GM19468 (cell line): Measurements from ENCODE around the gene SEPTIN5.

Experiments used
- ATAC-seq: cut with Tn5 transposase; IDR thresholded peaks from one replicate; pipeline ENCODE4 v1.9.1; 2021; ENCODE audit warnings: mild to moderate bottlenecking, moderate library complexity, moderate number of reproducible peaks; ENCODE audit not compliant: unreplicated experiment; ENCODE audit errors: extremely low read depth

The SEPTIN5 gene

GRCh38 chr22:19730655-19731360 is 16.5 kb downstream of the SEPTIN5 start:
- ATAC-seq, result no peak

- no peak for ATAC-seq
These were observed 17.2 kb downstream of the SEPTIN5 start for GRCh38 chr22:19731361-19732135.

GRCh38 chr22:19732403-19733113 is 18.3 kb downstream of the SEPTIN5 start:
- no peak for ATAC-seq

DNA sequence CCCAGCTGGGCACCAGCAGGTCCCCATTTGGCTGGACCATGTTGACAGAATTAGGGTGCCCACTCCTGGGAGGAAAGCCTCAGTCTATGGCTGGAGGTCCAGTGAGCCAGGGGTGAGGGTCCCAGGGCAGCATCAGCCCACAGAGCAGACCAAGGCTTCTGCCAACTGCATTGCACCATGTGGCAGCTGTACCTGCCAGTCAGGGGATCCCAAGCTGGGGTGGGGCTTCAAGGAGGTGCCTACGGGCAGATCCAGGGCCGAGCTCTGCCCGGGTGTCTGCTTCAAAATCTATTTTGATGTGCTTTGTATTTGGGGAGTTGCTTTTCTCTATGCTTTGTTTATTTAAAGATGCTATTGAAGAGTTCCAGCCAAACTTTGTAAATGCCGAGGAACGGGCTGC is 19.5 kb downstream of the SEPTIN5 start:
- ATAC-seq, result no peak

GRCh38 chr22:19734163-19734562 is 19.9 kb downstream of the SEPTIN5 start:
- ATAC-seq, result no peak

GRCh38 chr22:19734837-19735382 is 20.6 kb downstream of the SEPTIN5 start:
- no peak for ATAC-seq

GRCh38 chr22:19735665-19736510 is 21.6 kb downstream of the SEPTIN5 start:
- ATAC-seq, result no peak

GRCh38 chr22:19737846-19738663 is 23.8 kb downstream of the SEPTIN5 start:
- no peak for ATAC-seq

DNA sequence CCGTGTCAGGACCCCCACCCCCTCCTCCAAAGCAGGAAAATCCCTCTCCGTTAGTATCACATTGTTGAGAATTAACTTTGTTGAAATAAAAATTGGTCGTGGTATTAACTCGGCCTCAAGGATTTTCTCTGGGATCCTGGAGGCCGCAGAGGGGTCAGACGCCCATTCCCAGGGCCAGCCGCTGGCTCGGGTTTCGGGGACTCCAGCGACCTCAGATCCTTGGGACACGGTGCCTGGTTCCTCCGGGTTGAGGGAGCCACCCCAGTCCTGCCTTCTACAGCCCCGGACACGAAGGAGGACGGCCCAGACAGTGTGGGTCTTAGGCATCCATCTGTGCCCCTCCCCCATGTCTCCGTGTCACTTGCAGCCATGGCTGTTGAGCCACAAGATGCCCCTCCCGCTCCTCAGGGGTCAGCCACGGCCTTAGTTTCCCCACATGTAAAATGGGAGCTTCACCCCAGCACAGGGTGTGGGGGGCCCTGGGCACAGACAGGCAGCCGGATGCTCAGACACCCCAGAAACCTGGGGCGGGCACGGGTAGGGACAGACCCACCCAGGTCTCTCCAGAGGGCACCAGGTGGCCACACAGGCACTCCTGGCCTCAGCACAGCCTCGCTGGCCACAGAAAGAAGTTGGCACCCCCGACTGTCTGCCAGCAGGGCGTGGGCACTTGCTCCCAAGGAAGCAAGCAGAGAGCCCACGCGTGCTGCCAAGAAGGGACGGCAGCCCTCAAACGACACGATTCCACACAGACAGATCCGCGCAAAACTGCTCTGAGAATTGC is 24.6 kb downstream of the SEPTIN5 start:
- ATAC-seq, result no peak

- ATAC-seq, result no peak
These were observed 25.2 kb downstream of the SEPTIN5 start for GRCh38 chr22:19739448-19739895.

DNA sequence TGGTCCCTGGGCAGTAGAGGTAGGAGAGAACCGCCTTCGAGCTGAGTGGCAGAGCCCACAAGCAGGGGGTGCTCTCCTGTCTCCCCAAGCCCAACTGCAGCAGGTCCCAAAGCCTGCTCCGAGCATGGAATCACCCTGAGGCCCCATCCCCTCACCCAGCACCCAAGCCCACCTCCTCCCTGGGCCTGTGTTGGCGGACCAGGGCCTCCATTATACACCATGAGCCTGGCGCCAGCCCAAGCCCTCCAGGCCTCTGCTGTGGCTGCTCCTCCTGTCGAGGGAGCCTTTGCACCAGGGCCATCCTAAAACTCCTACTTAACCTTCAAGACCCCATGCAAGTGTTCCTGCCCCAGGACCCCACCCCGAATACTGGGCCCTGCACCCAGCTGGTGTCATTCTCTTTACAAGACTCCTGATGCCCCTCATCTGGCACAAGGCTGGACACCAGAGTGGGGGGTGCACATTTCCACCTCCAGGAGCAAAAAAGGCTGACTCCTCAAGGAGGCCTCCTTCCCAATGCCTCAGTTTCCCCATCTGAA is 25.7 kb downstream of the SEPTIN5 start:
- no peak for ATAC-seq

DNA sequence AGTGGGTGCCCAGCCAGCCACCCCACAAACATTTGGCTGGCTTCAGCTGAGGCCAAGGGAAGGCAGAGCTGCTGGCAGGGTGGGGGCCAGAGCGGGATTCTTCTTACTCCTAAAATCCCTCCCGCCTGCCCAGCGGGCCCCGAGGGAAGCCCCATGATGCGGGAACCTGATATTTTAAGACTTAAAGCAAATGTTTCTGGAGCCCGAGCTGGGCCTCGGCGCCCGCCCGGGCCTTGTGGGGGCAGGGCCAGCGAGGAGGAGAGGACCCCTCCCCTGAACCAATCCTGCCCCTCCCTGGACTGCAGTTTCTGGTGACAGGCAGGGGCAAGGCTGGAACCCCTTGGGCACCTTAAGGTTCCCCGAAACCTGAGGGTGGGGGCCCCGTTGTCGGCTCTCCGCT is 26.3 kb downstream of the SEPTIN5 start:
- no peak for ATAC-seq

- ATAC-seq, result no peak
These were observed 26.8 kb downstream of the SEPTIN5 start for GRCh38 chr22:19741053-19741452.

DNA sequence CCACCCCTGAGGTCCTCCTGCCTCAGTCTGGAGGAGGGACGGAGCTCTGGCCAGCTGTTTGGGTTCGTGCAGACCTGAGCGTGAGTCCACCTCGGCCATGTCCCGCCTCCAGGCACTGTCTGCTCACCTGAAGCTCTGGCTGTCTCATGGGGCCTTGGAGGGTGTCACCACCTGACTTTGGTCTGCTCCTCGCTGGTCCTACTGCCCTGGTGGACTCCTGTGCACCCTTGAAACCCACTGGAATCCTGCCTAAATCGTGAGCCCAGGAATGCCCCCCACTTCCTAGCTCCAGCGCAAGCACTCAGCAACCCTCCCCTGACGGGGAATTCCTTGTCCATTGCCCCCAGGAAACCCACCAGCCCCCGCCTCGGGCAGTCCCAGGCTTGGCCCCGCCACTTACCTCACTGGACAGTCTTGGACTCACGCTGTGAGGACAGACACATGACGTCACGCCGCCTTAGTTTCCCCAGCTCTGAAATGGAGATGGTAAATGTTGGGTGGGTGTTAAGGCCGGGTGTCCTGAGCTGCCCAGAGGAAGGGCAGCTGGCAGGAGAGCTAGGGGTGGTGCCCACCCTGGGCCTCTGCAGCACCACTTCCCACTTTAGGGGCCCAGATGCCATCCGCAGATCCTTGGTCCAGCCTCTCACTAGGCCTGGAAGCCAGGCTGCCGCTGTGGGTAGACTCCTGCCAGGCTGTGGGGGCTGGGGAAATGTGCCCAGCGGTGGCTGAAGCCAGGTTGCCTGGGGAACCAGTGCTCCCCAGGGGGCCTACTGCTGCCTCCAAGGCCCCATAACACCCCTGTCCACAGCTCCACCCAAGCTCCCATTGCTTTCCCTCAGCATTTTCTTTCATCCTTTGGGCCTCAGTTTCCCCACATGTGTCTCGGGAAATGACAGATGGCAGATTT is 28.1 kb downstream of the SEPTIN5 start:
- ATAC-seq, result no peak

GRCh38 chr22:19743081-19743480 is 28.8 kb downstream of the SEPTIN5 start:
- ATAC-seq, result no peak

- no peak for ATAC-seq
These were observed 29.3 kb downstream of the SEPTIN5 start for GRCh38 chr22:19743651-19744050.
